Endothelial cell of hepatic sinusoid (primary cell): ENCODE measurements around the gene DRAP1.

Experiments used
- in situ Hi-C: cut with HindIII; loops from 2 replicates; pipeline ENCODE4 v1.10.0; 2017; ENCODE audit warnings: low sequenced_read_pairs

DRAP1 gene

DNA sequence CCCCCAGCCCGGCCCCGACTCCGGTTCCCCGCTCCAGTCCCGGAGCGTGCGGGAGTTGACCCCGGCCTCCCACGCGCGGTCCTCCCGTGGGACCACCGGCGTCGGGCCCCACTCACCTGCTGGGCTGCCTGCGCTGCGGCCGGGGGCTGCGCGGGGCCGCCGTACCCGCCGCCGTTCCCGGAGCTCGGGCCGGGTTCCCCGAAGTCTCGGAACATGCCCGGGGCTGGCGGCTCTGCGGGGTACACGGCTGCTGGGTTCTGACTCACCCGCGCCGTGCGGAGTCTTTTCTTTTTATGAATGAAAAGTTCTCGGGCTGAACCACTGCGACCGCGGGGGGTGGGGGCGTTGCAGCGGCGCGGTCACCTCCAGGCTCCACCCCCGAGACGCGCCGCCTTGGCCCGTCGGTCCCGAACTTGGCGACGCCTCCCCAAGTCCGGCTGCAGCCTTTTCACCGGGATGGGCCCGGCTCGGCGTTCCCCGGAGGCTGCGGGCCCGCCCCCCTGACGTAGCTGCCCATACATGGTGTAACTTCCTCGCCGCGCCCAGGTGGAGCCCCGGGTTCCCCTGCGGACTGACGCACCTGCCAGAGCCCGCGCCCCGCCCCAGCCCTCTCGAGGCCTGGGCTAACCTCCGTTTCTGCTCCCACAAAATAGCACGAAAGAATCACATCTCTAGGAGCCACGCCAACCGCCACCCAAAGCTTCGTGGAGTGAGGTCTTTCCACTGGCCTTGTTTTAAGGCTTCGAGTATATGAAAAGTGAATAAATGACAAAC lies 18.9 kb upstream of the DRAP1 start, which contains the start of gene FOSL1:
TSS of gene FOSL1 (minus strand) at position 264 of the 774 bp plus-strand sequence. CDS start at position 215, 49 bp downstream.
- in situ Hi-C loops, result no loop called here

DNA sequence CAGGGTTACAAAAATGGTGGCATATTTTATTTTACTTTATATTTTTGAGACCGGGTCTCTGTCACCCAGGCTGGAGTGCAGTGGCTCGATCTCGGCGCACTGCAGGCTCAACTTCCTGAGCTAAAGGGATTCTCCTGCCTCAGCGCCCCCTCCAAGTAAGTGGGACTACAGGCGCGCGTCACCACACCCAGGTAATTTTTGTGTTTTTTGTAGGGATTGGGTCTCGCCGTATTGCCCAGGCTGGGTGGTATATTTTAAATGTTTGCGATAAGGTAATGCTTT lies 18.4 kb upstream of the DRAP1 start:
- in situ Hi-C loops, result no loop called here

DNA sequence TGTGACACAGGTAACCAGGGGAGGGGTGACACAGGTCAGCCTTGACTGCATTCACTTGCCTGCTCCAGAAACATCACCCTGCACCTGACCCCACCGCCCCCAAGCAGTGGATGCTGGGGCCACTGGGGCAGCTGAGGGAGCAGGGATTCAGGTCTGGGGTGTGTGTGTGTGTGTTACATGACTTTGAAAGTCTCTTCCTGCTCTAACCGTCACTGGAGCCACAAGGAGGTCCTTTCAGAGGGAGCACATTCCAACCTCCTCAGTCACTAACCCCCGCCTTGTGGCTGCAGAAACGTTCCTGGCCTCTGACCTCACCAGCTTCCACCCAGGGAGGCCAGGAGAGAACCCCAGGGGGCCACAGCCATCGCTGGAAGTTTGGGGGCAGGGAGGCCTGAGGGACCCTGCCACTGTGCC lies 16.2 kb upstream of the DRAP1 start:
- in situ Hi-C loops, result no loop called here

- in situ Hi-C loops, result no loop called here
Observed at GRCh38 chr11:65903715-65904114, 15.5 kb upstream of the DRAP1 start.

DNA sequence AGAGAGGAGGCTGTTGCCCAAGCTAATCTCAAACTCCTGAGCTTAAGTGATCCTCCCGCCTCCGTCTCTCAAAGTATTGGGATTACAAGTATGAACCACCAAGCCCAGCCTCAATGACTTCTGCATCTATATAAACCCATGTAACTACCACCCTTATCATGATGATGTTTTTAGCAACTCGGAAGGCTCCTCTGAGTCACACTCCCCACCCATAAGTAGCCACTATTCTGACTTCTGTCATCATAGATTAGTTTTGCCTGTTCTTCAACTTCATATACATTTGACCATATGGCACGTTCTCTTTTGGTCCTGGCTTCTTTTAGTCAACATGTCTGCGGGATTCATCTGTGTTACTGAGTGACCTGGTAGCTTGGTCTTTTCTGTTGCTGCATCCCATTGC lies 12.6 kb upstream of the DRAP1 start:
- in situ Hi-C loops, result no loop called here

DNA sequence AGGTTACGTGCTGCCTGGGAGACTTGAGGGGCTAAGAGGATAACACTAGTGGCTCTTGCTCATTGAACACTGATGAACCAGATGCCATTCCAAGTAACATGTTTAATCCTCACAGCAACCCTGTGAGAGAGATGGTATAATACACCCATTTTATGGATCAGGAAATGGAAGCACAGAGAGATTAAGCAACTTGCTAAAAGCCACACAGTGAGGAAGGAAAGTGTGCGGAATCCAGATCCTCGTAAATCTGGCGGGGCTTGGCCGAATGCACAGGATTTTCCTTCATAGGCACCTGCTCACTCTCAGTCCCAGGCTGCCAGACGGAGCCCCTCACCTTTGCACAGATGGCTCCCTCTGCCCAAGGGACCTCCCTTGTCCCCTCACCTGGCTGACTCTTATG lies 11.3 kb upstream of the DRAP1 start:
- in situ Hi-C loops, result no loop called here

DNA sequence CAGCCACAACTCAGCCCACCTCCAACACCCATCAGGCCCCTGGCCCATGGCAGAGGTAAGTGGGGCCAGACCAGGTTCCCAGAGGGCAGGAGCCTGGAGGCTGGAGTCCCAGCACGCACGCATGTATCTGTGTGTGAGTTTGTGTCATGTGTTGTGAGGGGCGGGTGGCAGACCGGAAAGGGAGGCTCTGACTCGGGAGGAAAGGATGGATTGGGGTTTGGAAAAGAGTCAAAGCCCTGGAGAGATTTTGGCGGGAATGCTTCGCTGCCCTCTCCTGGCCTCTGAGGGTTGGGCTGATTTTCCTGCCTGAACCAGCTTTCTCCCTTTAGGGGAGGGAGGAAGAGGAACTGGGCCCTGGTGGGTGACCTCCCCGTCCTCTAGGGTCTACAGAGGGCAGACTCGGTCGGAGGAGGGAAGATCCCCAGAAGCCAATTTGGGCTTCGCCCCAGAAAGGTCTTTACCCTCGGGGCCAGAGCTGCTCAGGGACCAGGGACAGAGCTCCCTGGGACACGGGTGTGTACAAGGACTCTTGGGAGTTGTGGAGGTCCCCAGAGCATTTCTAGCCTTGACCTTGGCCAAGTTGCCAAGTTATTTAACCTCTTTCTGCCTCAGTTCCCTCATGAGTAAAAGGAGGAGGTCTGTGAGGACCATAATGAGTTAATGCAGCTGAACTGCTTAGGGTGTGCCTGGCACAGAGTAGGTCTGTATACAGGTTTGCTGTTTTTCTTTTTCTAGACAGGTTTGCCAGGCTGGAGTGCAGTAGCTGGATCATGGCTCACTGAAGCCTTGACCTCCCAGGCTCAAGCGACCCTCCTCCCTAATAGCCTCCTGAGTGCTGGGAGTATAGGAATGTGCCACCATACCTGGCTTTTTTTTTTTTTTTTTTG lies 7.3 kb upstream of the DRAP1 start:
- in situ Hi-C loops, result no loop called here

DNA sequence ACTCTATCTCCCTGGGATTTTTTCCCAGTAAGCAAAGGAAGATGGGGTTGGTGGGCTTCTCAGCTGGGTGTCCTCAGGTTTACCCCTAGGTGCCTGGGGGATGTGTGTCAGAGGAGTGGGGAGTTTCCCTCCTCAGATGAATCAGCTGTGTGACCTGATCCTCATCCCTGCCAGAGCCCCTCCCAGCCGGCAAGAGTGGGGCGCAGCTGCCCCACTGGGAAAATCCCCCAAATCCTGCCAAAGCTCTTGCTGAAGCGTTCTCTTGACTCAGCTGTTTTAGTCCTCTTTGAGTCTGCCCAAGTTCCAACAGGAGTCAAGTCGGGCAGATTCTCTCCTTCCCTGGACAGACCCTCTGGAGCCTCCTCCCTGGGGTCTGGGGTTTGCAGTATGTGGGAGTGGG lies 6.4 kb upstream of the DRAP1 start:
- in situ Hi-C loops, result no loop called here

DNA sequence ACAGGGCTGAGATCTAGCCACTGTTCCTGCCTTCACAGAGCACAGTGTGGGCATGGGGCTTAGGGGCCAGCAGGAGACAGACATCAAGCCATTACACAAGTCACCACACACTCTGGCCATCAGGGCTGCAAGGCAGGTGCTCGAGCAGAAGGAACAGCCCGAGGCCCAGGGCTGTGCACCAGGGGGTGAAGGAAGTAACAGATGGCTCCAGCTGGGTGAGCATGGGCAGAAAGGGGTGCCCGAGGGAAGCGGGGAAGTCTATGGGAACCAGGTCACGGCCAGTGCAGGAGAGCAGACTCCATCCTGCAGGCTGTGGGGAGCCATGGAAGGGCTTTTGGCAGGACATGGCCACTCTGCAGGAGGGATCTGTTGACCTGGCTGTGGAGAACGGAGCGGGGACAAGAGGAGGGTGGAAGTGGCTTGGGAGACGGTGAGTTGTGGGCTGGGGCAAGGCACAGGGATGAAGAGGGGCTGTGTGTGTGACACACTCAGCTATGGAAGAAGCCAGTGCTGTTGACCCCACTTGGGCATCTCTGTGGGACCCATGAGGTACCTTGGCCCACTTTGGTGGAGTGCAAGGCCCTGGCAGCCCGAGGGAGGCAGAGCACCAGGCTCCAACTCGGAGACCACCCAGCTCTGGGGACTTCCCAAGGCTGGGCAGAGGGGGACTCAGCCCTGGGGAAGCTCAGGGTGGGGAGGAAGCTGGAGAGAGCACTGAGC lies 4.0 kb upstream of the DRAP1 start:
- in situ Hi-C loops, result no loop called here

- in situ Hi-C loops, result no loop called here
Observed at GRCh38 chr11:65915821-65916251, 3.4 kb upstream of the DRAP1 start.

- in situ Hi-C loops, result no loop called here
Observed at GRCh38 chr11:65916391-65916790, 2.8 kb upstream of the DRAP1 start.

GRCh38 chr11:65917077-65917433 lies 2.2 kb upstream of the DRAP1 start:
- in situ Hi-C loops, result no loop called here

DNA sequence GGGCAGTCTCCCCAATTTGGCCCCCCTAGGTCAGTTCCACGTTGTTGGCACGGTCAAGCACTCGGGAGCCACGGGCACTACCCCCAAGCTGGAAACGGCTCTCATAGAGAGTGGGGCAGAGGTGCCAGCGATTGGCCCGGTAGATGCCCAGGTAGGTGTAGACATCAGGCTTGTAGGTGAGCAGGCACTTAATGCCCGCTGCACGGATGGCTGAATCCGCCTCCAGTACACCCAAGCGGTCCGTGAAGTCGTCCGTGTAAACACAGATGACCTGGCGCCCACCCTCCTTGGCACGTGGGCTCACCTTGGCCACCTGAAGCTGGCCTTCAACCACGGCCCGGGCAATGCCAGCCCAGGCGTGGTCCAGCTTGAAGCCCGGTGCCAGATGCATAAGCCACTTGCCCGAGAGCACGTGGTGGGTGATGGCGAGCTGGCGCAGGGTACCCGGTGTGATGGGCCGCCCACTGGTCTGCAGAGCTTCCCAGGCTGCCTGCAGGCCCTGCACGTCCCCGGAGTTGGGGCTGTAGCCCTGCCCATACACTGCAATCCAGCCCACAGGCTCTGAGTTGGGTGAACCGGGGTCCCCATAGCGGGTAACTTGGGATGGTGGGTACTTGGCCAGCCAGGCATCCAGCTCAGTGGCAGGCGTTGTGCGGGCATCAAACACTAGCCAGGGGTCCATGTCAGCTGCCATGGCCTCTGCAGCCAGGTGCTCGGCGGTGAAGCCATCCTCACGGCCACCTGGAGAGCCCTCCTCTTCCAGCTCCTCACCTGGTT lies 1.6 kb upstream of the DRAP1 start:
- in situ Hi-C loops, result no loop called here

- in situ Hi-C loops, result no loop called here
Observed at GRCh38 chr11:65918211-65919140, 750 bp upstream of the DRAP1 start, which contains the start of gene C11orf68. TSS of gene C11orf68 (minus strand) at chr11:65919062. CDS start at chr11:65919031, 31 bp downstream.

GRCh38 chr11:65919573-65920371 lies 546 bp downstream of the DRAP1 start:
- in situ Hi-C loops, result no loop called here

DNA sequence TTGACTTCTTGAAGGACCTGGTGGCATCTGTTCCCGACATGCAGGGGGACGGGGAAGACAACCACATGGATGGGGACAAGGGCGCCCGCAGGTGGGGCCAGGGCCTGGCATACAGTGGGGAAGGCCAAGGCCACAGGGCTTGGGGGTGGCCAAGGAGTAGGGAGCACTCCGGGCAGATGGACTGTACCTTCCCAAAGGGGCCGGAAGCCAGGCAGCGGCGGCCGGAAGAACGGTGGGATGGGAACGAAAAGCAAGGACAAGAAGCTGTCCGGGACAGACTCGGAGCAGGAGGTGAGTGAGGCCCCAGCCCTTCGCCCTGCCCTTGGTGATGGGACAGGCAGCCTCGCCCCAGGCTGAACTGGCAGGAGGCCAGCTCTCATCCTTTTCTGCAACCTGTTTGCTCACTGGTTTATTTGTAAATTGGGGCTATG lies 1.2 kb downstream of the DRAP1 start:
- in situ Hi-C loops, result no loop called here

DNA sequence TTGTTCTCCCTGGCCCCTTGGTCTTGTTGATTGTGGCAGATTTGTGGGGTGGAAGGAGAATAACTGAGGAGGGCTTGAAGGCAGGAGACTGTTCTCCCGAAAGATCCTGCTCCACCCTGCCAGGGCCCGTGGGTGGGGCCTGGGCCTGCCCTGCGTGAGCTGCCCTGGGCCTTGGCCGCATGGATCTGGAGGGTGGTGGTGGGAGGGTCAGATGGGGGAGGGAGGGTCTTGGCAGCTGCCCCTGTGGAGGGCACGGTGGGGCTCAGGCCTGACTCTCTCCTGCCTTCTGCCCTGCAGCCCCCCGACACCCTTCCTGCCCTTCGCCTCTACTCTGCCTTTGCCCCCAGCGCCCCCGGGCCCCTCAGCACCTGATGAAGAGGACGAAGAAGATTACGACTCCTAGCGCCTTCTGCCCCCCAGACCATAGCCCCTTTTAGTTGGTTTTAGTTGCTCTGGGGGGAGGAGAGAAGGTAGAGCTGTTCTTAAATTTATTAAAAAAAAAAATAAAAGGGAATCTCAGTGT lies 1.9 kb downstream of the DRAP1 start:
- in situ Hi-C loops, result no loop called here

- in situ Hi-C loops, result no loop called here
Observed at GRCh38 chr11:65921876-65922275, 2.6 kb downstream of the DRAP1 start.

GRCh38 chr11:65922565-65922964 lies 3.3 kb downstream of the DRAP1 start:
- in situ Hi-C loops, result no loop called here
